SH-SY5Y (cell line): ENCODE measurements around the gene CENPK.

Experiments
- GATA2 ChIP-seq: IDR thresholded peaks from 2 replicates; pipeline ENCODE4 v1.6.1; 2011; ENCODE audit warnings: mild to moderate bottlenecking, low read depth, low read length
- GATA3 ChIP-seq: IDR thresholded peaks from 2 replicates; pipeline ENCODE4 v1.6.1; 2011; ENCODE audit warnings: low read depth, mild to moderate bottlenecking, low read length, moderate library complexity

The CENPK gene

GRCh38 chr5:65481171-65481581, 81.8 kb downstream of the CENPK start:
- TF ChIP-seq GATA3 (no peak), GATA2 (no peak)

- TF ChIP-seq GATA2 (peak; percentile 37), GATA3 (no peak)
Measured at GRCh38 chr5:65480306-65480865, 82.6 kb downstream of the CENPK start.

GRCh38 chr5:65479527-65479926, 83.4 kb downstream of the CENPK start:
- TF ChIP-seq GATA3 (no peak), GATA2 (no peak)

GRCh38 chr5:65478336-65478735, 84.6 kb downstream of the CENPK start:
- no peak for TF ChIP-seq GATA2
- no peak for TF ChIP-seq GATA3

- TF ChIP-seq GATA3 (no peak), GATA2 (no peak)
Measured at GRCh38 chr5:65475895-65476294, 87.1 kb downstream of the CENPK start.

- TF ChIP-seq GATA2 (no peak), GATA3 (no peak)
Measured at GRCh38 chr5:65475336-65475735, 87.6 kb downstream of the CENPK start.

GRCh38 chr5:65474130-65474711, 88.7 kb downstream of the CENPK start:
- TF ChIP-seq GATA3 (no peak), GATA2 (no peak)

GRCh38 chr5:65468633-65469032, 94.3 kb downstream of the CENPK start:
- TF ChIP-seq GATA3, result no peak
- no peak for TF ChIP-seq GATA2
